HL-60/S4 (cell line): ENCODE measurements around the gene ASB1.
"Not testable (repeated sequence)": the region's sequence is repeated elsewhere in the genome, so short reads cannot be mapped to it uniquely, and the experiment has no call there.

ENCODE experiments used
- in situ Hi-C: fragments of 300-500 bp; cut with MboI; formaldehyde crosslinking; loops from 2 replicates; pipeline ENCODE4 v1.14.3; 2022; ENCODE audit warnings: low sequenced_read_pairs

Gene ASB1

DNA sequence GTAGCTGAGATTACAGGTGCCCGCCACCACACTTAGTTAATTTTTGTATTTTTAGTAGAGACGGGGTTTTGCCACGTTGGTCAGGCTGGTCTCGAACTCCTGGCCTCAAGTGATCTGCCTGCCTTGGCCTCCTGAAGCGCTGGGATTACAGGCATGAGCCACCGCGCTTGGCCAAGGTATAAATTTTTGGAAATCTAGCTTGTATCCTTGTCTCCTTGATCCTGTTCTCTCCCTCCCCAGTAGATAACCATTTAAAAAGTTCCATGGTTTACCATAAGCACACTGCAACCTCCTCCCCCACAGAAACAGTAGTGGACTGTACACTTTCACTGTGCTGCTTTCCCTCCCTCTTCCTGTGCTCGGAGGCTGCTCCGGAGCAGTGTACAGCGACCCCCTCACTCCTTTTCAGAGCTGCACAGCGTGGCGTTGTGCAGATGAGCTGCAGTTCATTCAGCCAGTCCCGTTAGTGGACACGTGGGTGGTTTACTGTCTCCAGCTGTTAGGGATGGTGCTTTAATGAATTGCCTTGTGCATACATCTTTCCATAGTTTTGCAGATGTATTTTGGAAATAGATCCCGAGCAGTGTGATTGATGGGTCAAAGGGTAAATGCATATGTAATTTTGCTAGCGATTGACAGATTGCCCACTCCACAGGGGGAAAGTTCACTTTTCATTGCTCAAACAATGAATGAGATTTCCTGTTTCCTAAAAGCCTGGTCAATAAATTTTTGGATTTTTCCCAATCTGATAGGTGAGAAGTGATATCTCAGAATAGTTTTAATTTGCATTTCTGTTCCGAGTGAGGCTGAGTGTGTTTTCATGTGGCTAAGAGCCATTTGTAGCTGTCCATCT lies 14.8 kb downstream of the ASB1 start:
- in situ Hi-C loops, result no loop called here

DNA sequence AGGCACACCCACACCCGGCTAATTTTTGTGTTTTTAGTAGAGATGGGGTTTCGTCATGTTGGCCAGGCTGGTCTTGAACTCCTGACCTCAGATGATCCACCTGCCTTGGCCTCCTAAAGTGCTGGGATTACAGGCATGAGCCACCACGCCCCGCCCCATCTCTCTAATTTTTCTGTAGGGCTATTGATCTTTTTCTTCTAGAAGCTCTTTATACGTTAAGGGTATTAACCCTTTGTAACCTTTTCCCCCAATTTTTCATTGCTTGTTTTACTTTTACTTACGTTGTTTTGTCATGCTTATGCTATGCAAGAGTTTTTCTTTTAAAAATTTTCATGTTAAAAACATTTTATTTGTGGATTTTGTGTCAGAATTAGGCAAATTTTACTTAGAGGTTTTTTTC lies 15.5 kb downstream of the ASB1 start:
- in situ Hi-C loops, result not testable (repeated sequence)

DNA sequence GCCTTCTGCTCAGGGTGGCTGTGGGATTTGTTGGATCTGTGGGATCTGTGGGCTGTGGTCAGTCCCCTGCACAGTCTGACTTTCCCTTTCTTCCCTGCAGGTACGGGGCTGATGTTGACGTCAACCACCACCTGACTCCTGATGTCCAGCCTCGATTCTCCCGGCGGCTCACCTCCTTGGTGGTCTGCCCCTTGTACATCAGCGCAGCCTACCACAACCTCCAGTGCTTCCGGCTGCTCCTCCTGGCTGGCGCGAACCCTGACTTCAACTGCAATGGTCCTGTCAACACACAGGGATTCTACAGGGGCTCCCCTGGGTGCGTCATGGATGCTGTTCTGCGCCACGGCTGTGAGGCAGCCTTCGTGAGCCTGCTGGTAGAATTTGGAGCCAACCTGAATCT lies 17.5 kb downstream of the ASB1 start:
- in situ Hi-C loops, result no loop called here

DNA sequence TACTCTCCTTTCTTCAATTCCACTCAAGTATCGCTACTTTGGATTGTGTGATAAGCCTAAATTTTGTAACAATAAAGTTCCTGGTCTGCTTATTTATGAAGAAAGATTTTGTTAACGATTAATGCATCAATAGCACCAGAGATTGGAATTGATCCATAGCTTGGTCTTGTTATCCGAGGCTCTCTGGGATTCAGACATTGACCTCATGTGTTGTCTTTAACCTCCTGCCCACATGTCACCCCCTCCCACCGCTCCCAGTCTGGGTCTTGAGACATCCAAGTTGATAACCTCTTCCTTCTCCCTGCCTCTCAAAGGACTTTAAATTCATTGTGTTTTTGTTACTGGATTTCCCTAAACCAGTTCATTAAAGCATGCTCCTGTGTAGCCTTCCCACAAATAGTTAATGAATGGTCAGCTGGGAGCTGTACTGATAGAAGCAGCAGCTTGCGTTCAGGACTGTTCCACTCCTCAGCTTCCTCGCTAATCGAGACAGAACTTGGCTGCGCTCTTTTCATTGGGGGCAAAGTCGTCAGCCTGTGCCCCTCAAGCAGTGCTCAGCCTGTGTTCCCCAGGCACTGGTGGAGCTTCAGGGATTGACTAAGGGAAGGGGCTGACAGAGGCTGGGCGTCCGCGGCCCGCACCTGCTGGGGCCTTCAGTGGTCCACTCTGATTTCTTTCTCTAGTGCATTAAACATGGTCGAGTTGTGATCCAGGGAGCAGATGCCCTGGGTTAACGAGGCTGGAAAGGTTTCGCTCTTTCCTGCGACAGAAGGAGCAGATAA lies 18.9 kb downstream of the ASB1 start:
- in situ Hi-C loops, result no loop called here

DNA sequence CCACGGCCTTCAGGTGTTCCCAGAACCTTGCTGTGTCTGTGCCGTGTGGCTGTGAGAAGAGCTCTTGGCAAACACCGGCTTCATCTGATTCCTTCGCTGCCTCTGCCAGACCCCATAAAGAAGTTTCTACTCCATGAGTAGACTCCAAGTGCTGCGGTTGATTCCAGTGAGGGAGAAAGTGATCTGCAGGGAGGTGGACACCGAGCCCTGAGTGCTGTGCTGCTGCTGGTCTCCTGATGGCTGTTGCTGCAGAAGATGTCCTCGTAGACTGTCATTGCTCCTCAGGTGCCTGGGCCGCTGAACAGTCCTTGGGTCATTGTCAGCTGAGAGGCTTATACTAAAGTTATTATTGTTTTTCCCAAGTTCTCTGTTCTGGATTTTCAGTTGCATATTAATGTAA lies 19.6 kb downstream of the ASB1 start:
- in situ Hi-C loops, result no loop called here

DNA sequence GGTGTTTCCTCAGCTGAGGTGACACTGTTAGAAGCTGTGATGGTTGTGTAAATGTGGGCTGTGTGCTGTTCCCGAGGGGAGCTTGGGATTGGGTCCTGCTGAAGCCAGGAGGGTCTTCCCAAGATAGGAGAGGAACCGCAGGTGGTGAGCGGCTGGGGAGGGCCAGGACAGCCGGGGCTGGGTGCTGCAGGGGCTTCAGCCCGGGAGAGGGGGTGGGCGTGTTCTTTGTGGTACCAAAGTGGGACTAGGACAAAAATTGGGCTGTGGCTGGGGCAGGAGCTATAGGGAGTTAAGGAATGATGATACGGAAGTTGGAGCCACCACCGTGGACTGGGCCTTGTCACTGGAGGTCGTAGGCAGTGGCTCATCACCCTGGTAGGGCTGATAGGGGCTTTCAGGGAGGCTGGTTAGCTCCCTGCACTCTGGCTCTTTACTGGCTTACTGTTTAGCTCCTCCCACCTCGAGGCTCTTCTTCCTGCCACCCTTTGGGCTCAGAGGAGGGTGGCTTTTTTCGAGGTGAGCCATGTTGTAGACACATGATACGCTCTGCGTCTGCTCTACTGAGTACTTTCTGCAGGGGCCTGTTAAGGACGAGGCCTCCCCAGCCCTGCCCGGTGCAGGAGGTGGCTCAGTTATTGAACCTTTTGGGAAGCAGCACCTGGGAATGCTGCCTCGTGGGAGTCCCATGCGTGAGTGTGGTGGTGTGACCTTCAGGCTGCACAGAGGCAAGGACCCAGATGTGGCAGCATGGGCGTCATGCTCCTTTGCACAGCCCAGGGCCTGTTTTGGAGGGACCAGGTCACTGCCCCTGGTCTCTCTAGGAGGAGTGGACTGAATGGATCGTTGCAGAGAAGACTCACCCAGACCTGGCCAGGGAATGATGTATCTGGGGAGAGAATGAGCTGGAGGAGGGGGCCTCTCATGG lies 21.6 kb downstream of the ASB1 start:
- in situ Hi-C loops, result no loop called here

DNA sequence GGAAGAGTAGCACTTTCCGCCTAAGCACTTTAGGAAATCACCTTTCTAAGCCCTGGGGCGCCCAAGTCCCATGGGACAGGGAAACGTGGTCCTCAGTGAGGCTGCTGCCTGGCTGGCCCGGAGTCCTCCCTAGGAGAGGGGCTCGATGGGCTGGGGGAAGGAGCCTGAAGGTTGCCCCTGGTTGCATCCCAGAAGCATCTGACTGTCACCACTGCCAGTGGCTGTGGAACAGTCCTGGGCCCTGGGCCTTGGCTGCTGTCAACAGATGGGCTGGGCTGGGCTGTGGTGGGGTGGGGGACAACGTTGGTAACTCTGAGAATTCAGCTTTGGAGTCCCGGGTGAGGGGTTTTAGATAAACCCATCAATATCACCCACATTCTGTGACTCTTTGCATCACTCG lies 22.5 kb downstream of the ASB1 start:
- in situ Hi-C loops, result no loop called here

DNA sequence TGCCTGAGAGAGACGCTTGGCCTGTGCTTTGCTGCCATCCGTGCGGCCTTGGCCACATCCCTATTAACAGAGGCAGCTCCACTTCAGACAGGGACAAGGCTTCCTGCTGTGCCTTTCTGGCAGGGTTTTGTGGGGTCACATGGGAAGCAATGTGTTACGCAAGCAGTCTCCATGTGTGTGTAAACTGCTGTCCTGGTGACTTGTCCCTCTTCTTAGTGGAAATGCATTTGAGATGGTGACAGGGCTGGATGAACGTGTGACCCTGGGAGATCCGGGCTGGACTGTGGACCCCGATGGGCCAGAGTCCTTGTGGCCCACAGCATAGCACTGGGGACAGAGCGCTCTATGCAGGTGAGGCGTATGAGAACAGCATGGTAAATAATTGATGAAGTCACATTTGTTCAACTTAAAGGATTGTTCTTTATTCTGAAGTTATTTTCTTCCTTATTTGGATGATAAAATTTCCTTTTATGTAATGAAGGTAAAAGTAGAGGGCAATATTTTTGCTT lies 23.2 kb downstream of the ASB1 start:
- in situ Hi-C loops, result no loop called here

DNA sequence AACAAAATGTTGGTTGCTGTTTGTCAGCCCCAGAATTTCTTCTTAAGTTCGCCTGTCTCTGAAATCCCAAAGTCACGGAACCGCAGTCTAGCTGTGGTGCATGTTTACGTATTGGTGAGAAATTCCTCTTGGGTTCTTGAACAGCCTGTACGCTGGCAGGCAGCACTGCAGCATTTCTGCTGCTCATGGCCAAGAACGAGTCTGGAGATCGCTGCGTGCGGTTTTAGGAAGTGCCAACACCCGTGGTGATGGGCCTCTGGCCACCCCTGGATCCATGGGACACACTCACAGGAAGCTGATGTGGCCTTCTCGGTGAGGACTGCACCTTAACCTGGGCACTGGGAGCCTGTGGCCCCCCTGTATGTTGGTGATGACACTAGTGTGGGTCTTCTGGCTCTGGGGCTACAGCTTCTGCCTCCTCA lies 23.7 kb downstream of the ASB1 start:
- in situ Hi-C loops, result no loop called here

DNA sequence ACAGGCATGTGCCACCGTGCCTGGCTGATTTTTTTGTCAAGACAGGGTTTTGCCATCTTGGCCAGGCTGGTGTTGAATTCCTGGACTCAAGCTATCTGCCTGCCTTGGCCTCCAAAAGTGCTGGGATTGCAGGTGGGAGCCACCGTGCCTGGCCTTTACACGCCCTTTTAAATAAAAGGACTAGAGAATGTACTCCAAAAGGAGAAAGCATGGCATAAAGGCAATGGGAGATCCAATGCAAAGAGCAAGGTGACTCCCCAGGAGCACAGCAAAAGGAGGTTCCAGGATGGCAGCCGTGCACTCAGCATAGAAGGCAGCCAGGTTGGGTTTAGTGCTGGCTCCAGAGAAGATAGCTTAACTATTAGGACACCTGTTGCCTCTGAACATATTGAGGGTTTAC lies 27.1 kb downstream of the ASB1 start:
- in situ Hi-C loops, result no loop called here

DNA sequence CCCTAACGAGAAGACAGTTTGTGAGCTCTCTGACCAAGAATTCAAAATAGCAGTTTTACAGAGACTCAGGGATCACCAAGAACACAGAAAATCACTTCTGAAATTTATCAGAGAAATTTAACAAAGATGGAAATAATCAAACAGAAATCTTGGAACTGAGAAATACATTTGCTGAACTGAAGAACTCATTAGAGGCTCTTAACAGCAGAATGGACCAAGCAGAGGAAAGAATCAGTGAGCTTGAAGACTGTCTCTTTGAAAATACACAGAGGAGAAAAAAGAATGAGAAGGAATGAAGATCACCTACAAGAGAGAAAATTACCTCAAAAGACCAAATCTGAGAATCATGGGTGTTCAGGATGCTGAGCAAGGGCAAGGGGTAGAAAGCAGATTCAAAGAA lies 29.7 kb downstream of the ASB1 start:
- in situ Hi-C loops, result no loop called here

DNA sequence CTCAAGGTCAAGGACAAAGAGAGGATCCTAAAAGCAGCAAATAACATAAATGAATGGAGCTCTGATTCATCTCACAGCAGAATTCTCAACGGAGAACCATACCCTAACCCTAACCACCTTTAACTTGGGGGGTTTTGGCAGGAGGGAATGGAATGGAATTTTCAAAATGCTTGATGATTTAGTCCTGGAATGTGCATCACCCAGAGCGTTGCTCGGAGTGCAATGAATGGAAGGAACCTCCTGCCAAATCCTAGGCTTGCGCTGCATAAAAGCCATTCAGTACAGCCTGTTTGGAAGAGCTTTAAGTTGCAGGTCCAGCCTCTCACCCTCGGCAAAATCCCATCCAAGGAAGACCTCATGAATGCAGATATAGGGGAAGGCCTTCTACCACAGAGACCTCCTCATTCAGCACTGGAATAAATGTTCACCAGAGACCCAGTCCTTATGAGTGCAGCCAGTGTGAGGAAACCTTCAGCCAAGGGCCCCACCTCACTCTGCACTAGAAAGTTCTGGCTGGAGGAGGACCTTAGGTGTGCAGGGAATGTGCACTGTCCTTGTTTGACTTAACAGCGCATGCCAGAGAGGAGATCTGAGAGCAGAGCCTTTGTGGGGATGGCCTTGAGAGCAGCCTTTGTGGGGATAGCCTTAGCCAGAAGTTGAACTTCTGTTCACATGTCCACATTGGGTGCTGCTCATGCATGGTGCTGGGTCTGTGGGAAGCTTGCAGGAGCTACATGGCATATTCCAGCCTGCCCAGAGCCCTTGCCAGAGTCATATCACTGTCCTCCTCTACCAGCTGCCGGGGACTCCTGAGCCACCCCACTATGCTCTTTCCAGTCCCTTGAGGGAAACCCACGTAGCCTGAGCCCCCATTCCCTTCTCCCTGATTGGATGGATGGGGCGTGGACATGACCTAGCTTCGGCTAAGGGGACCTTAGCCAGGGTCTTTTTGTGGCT lies 30.5 kb downstream of the ASB1 start:
- in situ Hi-C loops, result no loop called here

DNA sequence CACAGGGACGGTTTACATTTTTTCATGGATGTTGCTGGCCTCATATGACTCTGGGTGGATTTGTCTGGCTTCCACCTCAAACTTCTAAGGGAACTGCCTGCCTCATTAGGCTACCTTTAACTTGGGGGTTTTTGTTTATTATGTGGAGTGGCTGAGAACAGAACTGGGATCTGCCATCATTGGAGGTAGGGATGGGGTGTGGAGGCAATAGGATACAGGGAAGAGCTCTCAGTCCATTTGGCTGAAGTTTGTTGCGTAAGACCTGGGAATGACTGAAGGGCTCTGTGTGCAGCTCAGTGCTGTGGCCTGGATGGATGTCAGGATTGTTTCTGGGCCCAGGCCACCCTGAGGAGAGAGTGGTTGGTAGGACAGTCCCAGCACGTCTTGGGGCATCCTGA lies 31.2 kb downstream of the ASB1 start:
- in situ Hi-C loops, result no loop called here

DNA sequence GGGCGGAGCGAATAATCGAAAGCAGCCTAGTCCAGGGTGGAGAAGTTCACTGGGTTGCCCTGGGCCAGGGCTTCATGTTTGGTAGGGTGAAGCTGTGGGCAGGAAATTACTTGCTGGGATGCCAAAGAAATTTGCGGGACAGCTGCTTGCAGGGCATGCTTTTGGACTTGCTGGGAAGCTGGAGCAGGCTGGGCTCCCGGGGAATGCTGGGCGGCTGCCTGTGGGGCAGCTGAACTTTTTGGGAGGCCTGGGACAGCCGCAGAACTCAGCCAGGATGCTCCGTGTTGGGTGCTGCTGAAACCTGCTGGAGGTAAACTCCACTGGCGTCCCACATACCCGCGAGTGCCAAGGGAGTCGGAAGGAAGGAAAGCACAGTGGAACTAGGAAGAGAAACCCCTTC lies 31.9 kb downstream of the ASB1 start:
- in situ Hi-C loops, result no loop called here

DNA sequence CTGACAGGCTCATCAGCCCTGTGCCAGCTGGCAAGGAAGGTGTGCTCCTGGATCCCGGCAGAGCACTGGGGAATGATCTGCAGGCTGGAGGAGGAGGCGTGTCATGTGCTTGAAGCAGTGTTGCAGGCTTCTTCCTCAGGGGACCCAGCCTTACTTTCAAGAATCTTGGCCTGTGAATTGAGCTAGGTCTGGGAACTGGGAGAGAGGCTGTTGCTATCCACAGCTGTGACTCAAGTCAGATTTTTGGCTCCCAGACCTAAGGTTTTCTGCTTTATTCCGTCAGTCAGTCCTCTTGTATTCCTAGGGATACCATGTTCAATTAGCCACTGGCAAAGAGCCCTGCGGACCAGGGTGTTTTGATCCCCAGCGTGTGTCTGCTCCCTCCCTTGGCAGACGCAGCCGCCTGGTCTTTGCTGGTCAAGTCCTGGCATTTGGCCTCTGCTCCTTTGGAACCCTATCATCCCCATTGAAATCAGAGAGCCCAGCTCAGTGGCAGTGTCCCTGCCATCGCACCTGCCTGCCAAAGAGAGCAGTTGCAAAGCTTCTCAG lies 32.4 kb downstream of the ASB1 start:
- in situ Hi-C loops, result no loop called here

DNA sequence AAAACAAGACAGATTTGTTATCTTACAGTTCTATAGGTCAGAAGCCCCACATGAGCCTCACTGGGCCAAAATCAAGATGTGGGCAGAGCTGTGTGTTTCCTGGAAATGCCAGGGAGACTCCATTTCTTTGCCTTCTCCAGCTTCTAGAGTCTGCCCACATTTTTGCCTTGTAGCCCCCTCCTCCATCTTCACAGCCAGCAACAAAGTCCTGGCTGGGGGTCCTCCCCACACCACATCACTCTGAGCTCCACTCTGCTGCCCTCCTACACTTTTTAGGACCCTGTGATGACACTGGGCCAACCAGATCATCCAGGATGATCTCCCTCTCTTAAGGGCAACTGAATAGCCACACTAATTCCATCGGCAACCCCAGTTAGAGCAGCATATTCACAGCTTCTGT lies 34.3 kb downstream of the ASB1 start:
- in situ Hi-C loops, result loop anchor here (10.0 kb wide), 1 partner anchor 96 kb away; no protein-coding TSS in a partner anchor

DNA sequence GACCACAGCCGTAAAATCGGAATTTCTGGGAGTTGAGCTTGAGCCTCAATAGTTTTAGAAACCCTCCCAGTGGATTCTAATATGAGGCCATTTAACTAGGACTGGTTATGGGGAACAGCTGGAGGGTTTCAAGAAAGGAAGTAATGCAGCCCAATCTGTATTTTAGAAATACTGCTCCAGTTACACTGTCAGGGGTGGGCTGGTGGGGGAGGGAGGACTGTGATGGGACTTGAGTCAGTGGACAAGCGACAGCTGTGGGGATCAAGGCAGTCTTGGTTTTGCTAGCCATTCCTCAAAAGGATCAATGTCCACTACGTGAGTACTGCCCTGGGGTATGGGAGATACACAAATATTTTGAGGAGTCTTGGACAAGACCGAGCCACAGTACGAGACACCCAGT lies 34.8 kb downstream of the ASB1 start:
- in situ Hi-C loops, result loop anchor here (10.0 kb wide), 1 partner anchor 97 kb away; no protein-coding TSS in a partner anchor

DNA sequence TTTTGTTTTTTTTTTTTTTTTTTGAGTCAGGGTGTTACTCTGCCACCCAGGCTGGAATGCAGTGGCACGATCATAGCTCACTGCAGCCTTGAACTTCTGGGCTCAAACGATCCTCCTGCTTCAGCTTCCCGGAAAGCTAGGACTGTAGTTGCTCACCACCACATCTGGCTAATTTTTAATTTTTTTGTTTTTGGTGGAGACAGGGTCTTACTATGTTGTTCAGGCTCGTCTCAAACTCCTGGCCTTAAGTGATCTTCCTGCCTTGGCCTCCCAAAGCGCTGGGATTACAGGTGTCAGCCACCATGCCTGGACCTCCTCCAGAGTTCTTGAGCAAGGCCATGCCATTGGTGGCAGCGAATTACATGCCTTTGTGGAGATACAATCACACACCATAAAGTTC lies 35.2 kb downstream of the ASB1 start:
- in situ Hi-C loops, result loop anchor here (10.0 kb wide), 1 partner anchor 97 kb away; no protein-coding TSS in a partner anchor

DNA sequence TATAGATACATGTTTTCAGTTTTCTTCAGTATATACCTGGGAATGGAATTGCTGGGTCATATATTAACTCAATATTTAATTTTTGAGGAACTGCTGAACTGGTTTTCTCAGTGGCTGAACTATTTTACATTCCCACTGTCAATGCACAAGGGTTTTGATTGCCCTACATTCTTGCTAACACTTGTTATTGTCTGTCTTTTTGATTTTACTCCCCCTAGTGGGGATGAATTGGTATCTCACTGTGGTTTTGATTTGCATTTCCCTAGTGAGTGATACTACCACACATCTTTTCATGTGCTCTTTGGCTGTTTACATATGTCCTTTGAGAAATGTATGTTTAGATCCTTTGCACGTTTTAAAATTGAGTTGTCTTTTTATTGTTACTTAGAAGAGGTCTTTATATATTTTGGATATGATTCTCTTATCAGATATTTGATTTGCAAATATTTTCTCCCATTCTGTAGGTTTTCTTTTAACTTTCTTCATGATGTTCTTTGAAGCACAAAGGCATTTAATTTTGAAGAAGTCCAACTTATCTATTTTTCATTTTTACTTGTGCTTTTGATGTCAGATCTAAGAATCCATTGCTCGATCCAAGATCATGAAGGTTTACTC lies 36.2 kb downstream of the ASB1 start:
- in situ Hi-C loops, result loop anchor here (10.0 kb wide), 1 partner anchor 98 kb away; no protein-coding TSS in a partner anchor
